Smooth muscle cell (in vitro differentiated cells): ENCODE measurements around the gene GRIK4. TPM values are rescaled to one million over a fixed set of nuclear protein-coding genes. Genes with fewer than 3 reads are reported as not detected.

ENCODE experiments used
- DNase-seq: peaks from one replicate; lab custom pipeline; 2025; ENCODE audit not compliant: unreplicated experiment; lab: John Stamatoyannopoulos, UW
- H2AFZ ChIP-seq: fragments of 200-600 bp; sonication (generic); 2 replicates; pipeline ENCODE4 v1.6.0; 2016; ENCODE audit warnings: antibody characterized with exemption, low read depth, mild to moderate bottlenecking
- H3F3A ChIP-seq: fragments of 200-600 bp; sonication (generic); 2 replicates; pipeline ENCODE4 v1.6.0; 2017; ENCODE audit warnings: antibody characterized with exemption, low read depth
- H3K27ac ChIP-seq: fragments of 200-600 bp; sonication (generic); 2 replicates; pipeline ENCODE4 v1.5.1; 2016; ENCODE audit warnings: low read depth, mild to moderate bottlenecking
- H3K27me3 ChIP-seq: fragments of 200-600 bp; sonication (generic); 2 replicates; pipeline ENCODE4 v1.6.1; 2016; ENCODE audit warnings: low read depth, mild to moderate bottlenecking
- H3K36me3 ChIP-seq: fragments of 200-600 bp; sonication (generic); 2 replicates; pipeline ENCODE4 v1.5.1; 2016; ENCODE audit warnings: low read depth
- H3K4me1 ChIP-seq: fragments of 200-600 bp; sonication (generic); 2 replicates; pipeline ENCODE4 v1.5.1; 2016; ENCODE audit warnings: low read depth
- H3K4me2 ChIP-seq: fragments of 200-600 bp; sonication (generic); 2 replicates; pipeline ENCODE4 v1.6.0; 2016; ENCODE audit warnings: mild to moderate bottlenecking
- H3K4me3 ChIP-seq: fragments of 200-600 bp; sonication (generic); 2 replicates; pipeline ENCODE4 v1.5.1; 2016; ENCODE audit warnings: mild to moderate bottlenecking
- H3K79me2 ChIP-seq: fragments of 200-600 bp; sonication (generic); 2 replicates; pipeline ENCODE4 v1.6.0; 2016; ENCODE audit warnings: low read depth, mild to moderate bottlenecking
- H3K9ac ChIP-seq: fragments of 200-600 bp; sonication (generic); 2 replicates; pipeline ENCODE4 v1.6.0; 2016; ENCODE audit warnings: low read depth
- H3K9me3 ChIP-seq: fragments of 200-600 bp; sonication (generic); replicated peaks from 2 replicates; pipeline ENCODE4 v1.5.1; 2016; ENCODE audit warnings: low read depth
- H4K20me1 ChIP-seq: fragments of 200-600 bp; sonication (generic); 2 replicates; pipeline ENCODE4 v1.6.0; 2016; ENCODE audit warnings: low read depth
- CTCF ChIP-seq: fragments of 200-600 bp; sonication (generic); IDR thresholded peaks from 2 replicates; pipeline ENCODE4 v1.5.1; 2017; ENCODE audit warnings: borderline replicate concordance, mild to moderate bottlenecking, antibody characterized with exemption; ENCODE audit not compliant: insufficient read depth, poor library complexity, severe bottlenecking
- WGBS: methylation state at CpG from one replicate; pipeline ENCODE4 v1.1.7; 2016; ENCODE audit warnings: low lambda C conversion rate; 5-methylcytosine and 5-hydroxymethylcytosine counted together
- polyA plus RNA-seq: library from polyadenylated mRNA; unstranded; fragments of >200 nt; fragmentation: Nextera tagmentation; extraction: Ambion mirVana; gene quantifications from 2 replicates; pipeline ENCODE4 v1.2.1, GENCODE V29; 2016
- total RNA-seq: library from RNA; depleted of rRNA; stranded (reverse); fragments of >200 nt; gene quantifications from 2 replicates; pipeline ENCODE4 v1.2.3, GENCODE V29; 2014

Gene GRIK4
- total and polyA plus RNA-seq, 2 experiments from 2014 or later, result not detected

- Histone ChIP-seq H3K27me3 (no peaks in the 10 kb centered on the region), H3K9me3 (no peaks in the 10 kb centered on the region), H3K4me1 (peaks cover 4% of the 10 kb centered on the region), H3K36me3 (no peaks in the 10 kb centered on the region), H2AFZ (no peak overlapping the region), H4K20me1 (no peaks in the 10 kb centered on the region), H3K79me2 (no peaks in the 10 kb centered on the region), H3K27ac (no peak overlapping the region), H3K9ac (no peak overlapping the region), H3K4me2 (no peak overlapping the region), H3K4me3 (no peak overlapping the region), H3F3A (peaks cover 5% of the 10 kb centered on the region)
- WGBS, result 62% methylated on average over 8 of the region's 8 CpGs
- TF ChIP-seq CTCF, result no peak
- DNase-seq, result no peak
Observed at GRCh38 chr11:120598517-120599257, 87.1 kb downstream of the GRIK4 start.

- Histone ChIP-seq H3K4me3 (no peak overlapping the region), H3K36me3 (no peaks in the 10 kb centered on the region), H3K79me2 (no peaks in the 10 kb centered on the region), H2AFZ (no peak overlapping the region), H4K20me1 (no peaks in the 10 kb centered on the region), H3F3A (peaks cover 5% of the 10 kb centered on the region), H3K4me1 (peaks cover 4% of the 10 kb centered on the region), H3K27me3 (no peaks in the 10 kb centered on the region), H3K27ac (no peak overlapping the region), H3K4me2 (peak overlapping the region; percentile 44), H3K9ac (no peak overlapping the region), H3K9me3 (no peaks in the 10 kb centered on the region)
- TF ChIP-seq CTCF, result no peak
- 75% methylated on average over 11 of the region's 11 CpGs for WGBS
- DNase-seq, result no peak
Observed at GRCh38 chr11:120599816-120600420, 88.4 kb downstream of the GRIK4 start.

- H3K9ac ChIP-seq, result no peak overlapping the region
- no peak for TF ChIP-seq CTCF
- no peaks in the 10 kb centered on the region for H3K27me3 ChIP-seq
- H3K79me2 ChIP-seq, result no peaks in the 10 kb centered on the region
- no peak overlapping the region for H3K4me2 ChIP-seq
- 75% methylated on average over 4 of the region's 4 CpGs for WGBS
- no peaks in the 10 kb centered on the region for H3K9me3 ChIP-seq
- H3K4me3 ChIP-seq, result no peak overlapping the region
- H3K27ac ChIP-seq, result no peak overlapping the region
- H3F3A ChIP-seq, result peaks cover 5% of the 10 kb centered on the region
- H3K4me1 ChIP-seq, result peaks cover 4% of the 10 kb centered on the region
- no peak overlapping the region for H2AFZ ChIP-seq
- H3K36me3 ChIP-seq, result no peaks in the 10 kb centered on the region
- H4K20me1 ChIP-seq, result no peaks in the 10 kb centered on the region
- DNase-seq, result no peak
Observed at GRCh38 chr11:120601536-120601935, 90.0 kb downstream of the GRIK4 start.
